Adipose tissue (tissue), 3 donors: ENCODE data around the gene TANC1. TPM values are rescaled to one million over a fixed set of nuclear protein-coding genes. Genes with fewer than 3 reads are reported as not detected.

Experiments
- H3K27ac ChIP-seq: one replicate; pipeline ENCODE4 v1.5.1; 2013; ENCODE audit warnings: low read depth, low read length
- WGBS, 3 donors: extraction: QIAGEN DNeasy Blood & Tissue Kit; methylation state at CpG; one replicate each; pipeline ENCODE4 v1.1.7; 2013; 5-methylcytosine and 5-hydroxymethylcytosine counted together
- polyA plus RNA-seq, 3 donors: library from polyadenylated mRNA; stranded (reverse); fragments of 200-250 nt; gene quantifications; one replicate each; pipeline ENCODE4 v1.2.3, GENCODE V29; 2013
- donor health status: healthy with polysubstance abuse.
- donor health status: Bipolar disorder and iron deficiency.
- donor health status: healthy.

TANC1 gene
- polyA plus RNA-seq, 3 donors, result 4.9 to 10.1 (median 8.4) TPM

DNA sequence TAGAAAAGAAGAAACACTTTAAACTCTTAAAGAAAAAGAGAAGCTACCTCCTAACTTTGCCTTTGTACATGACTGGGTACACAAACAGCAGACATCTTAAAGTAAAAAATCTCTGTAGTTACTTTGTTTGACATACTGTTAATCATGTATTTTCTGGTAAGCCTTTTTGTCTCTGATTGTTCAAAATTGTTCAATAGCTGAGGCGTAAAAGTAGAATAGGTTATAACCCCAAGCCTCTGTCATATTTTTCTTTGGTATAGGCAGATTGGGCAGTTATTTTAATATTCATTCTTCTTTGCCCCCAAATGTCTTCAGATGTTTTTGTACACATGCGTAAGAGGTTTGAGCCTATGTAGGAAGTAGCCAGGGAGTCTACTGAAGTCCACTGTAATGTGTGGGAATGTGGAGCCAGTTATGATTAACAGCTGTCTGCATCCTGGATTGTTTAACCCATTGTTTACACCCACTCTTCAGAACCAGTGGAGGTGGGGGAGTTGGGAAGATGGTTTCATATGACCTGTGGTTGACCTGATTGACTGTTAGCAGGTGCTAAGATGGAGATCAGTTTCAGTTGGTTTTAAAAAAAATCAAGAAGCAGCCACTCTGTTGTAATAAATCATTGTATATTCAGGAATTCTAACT, 150.5 kb downstream of the TANC1 start:
- H3K27ac ChIP-seq, result no peak overlapping the region
- WGBS, 3 donors, result 83 to 87% (median 84%) methylated on average over 2 of the region's 2 CpGs

DNA sequence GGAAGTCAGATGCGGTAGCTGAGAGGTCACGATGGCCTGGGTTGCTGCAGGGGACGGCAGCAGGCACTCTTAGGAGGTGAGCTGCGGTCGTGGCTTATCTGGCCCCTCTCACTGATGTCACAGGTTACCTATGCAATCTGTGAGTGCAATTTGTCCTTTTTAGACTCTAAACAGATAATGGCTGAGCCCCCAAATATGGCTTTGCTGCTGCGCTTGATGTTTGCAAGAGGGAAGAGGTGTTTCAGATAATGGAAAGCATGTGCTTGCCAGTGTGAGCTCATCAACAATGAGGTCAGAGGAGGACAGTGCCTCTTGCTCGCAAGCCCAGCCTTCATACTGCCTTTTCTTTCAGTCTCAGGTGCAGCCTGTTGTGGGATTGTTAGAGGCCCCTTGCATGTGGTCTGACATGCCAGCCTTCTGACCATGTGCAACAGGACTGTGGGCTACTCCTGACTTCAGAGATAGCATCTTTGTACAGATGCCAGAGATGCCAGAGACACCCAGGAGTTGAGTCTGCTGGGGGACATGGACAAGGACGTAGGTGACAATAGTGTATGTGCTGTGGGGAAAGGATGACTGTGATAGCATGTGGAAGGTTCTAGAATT, 151.3 kb downstream of the TANC1 start:
- 85 to 92% (median 89%) methylated on average over 8 of the region's 8 CpGs for WGBS, 3 donors
- no peak overlapping the region for H3K27ac ChIP-seq

DNA sequence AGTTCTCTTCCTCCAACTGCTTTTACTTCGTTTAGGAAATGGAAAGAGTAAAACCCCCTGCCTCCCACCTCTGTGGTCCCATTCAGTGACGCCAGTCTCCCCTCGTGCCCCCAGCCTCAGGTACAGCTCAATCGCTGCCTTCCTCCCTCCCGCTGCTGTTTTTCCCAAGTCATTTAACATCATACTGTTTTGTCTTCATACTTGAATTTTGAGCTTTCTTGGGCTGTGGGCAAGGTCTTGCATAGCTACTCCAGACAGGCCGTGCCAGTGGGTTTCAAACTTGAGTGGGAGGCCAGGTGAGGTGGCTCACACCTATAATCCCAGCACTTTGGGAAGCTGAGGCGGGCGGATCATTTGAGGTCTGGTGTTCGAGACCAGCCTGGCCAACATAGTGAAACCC, 155.3 kb downstream of the TANC1 start:
- no peak overlapping the region for H3K27ac ChIP-seq
- WGBS, 3 donors, result 89 to 92% (median 91%) methylated on average over 9 of the region's 9 CpGs

DNA sequence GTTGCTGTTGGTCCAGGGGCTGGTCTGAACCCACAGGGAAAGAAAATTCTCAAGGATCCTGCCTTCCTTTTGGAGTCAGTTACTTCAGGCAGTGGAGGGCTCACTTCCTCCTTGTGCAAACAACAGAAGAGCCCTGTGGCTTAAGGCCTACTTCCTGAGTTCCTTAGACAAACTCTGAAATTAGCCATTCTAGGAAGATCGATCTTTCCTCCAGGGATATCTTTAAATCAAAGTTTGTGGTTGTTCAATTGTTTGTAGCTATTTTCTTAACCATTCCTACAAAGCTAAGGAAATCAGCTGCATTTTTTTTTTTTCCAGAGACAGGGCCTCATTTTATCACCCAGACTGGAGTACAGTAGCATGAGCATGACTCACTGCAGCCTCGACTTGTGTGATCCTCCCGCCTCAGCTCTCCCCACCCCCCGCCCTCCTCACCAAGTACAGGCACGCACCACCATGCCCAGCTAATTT, 156.0 kb downstream of the TANC1 start:
- no peak overlapping the region for H3K27ac ChIP-seq
- 21 to 50% (median 24%) methylated on average over 5 of the region's 5 CpGs for WGBS, 3 donors

DNA sequence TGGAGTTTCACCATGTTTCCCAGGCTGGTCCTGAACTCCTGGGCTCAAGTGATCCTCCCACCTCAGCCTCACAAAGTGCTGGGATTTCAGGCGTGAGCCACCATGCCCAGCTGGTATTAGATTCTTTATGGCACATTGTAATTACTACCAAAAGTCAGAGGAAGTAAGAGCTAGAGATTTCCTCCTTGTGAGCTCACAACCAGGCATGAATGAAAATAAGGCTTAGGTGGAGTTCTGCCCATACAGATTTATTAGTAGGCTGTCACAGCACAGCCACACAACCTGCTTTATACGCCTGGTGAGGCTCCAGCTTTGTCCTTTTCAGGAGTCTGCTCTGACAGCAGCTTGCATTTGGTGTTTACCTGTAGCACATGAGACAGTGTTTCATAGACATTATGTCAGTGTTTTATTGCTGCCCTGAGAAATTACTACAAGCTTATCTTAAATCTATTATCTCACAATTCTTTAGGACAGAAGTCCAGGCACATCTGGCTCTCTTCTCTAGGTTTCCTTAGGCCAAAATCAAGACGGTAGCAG, 156.6 kb downstream of the TANC1 start:
- no peak overlapping the region for H3K27ac ChIP-seq
- 53 to 66% (median 63%) methylated on average over 3 of the region's 3 CpGs for WGBS, 3 donors

DNA sequence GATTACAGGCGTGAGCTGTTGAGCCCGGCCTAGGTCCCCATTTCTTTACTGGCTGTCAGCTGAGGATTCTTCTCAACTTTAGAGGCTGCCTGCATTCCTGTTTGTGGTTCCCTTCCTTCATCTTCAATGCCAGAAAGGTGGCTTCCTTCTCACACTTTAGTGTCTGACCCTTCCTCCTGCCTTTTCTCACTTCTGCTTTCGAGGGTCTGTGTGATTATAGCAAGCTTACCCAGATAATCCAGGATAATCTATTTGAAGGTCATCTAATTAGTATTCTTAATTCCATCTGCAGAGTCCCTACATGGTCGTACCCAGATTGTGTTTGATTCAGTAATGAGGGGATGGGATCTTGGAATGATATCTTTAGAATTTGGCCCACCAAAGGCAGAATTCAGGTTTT, 157.4 kb downstream of the TANC1 start:
- 80 to 91% (median 88%) methylated on average over 4 of the region's 4 CpGs for WGBS, 3 donors
- no peak overlapping the region for H3K27ac ChIP-seq

DNA sequence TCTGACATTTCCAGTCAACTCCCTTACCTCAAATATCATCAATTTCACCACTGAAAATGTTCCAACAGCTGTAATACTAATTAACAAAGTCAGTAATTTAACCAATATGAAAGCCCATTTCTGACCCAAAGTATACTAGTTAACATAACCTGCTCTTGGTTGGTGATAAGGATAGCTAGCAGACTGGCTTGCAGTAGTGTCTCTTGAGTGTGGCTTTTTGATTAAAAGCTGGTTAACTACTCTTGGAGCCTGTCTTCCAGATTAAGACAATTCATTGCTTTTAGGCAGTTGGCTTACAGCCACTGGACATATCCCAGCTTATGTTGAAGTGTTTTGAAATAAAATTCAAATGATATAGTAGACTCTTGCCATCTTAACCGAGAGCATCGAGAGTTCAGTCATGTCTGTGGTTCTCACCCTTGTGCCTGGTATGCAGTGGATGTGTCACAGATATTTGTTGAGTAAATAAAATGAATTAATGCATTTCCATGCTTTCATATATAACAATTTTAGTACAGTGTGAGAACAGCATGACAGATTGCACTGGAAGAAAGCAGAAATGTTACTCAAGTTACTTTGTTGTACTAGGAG, 158.1 kb downstream of the TANC1 start:
- H3K27ac ChIP-seq, result no peak overlapping the region
- WGBS, 3 donors, result 64 to 87% (median 78%) methylated on average over 2 of the region's 2 CpGs

DNA sequence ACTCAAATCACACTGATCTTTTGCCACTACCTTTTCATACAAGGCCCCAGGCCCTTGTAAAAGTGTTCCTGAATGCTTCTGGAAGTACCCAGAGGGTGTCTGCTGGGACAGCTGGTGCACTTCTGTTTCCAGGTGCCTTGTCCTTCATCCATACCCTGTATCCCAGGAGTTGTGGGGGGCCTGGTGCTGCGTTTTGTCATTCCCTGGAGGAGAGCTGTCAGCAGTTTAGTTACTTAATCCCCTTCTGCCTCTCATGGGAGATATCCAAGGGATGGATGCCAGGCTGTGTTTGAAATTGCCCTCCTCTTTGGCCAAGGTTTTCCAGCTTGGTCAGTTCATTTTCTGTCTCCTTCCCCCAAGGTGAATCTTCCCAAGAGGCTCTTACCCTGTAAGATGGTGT, 159.8 kb downstream of the TANC1 start:
- no peak overlapping the region for H3K27ac ChIP-seq
- WGBS, 3 donors, result 71 to 87% (median 76%) methylated on average over 1 of the region's 1 CpG

DNA sequence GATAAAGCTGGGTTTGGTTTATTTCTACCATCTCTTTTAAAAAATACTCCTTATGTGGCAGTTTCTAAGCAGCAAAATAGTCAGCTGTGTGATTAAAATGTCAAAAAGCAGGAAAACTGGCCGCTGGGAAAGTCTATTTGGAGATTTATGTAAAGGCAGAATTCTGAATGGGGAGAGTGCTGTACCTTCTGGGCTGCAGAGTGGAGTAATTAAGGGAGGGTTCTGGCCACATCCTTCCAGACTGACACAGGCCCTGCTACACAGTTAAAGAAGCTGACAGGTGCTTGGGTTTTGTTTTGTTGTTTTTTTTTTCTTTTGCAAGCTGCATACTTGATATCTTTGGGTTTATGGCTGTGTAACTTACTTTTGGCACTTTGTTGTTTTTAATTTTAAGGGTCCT, 160.8 kb downstream of the TANC1 start:
- 44 to 72% (median 65%) methylated on average over 1 of the region's 1 CpG for WGBS, 3 donors
- H3K27ac ChIP-seq, result no peak overlapping the region

DNA sequence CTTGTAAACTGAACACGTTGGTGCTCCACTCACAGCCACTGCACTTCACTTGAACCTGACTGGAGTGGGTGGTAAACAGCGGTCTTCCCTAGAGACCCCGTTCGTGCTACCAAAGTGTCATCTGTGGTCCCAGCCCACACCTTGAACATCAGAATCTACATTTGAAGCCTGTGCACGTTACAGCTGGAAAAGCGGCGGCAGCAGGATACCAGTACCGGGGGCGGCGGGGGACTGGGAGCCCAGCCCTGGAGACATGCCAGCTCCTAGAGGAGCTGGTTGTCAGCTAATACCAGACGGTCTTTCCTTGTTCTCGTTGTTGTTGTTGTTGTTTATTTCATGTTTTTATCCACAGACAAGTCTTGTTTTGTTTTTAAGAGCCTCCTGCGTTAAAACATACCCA, 161.4 kb downstream of the TANC1 start:
- H3K27ac ChIP-seq, result no peak overlapping the region
- WGBS, 3 donors, result 39 to 76% (median 49%) methylated on average over 13 of the region's 13 CpGs

DNA sequence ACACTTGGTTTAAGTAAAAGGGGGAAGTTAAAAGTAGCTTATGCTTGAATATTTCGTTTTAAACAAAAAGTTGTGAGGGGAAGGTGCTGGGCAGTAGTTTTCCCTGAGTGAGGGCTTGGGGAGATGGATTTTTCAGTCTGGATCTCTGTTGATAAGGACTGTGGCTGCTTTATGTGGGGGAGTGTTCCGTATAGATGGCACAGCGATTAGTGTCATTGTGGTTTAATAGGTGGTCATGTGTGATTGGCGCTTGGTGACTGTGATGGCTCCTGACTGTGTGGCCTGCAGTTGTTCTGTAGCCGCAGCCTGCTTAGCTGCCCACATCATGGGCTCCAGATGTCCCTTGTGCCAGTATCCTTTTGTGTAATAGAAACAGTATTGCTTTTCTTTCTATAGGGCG, 161.9 kb downstream of the TANC1 start:
- no peak overlapping the region for H3K27ac ChIP-seq
- WGBS, 3 donors, result 59 to 83% (median 59%) methylated on average over 6 of the region's 6 CpGs

DNA sequence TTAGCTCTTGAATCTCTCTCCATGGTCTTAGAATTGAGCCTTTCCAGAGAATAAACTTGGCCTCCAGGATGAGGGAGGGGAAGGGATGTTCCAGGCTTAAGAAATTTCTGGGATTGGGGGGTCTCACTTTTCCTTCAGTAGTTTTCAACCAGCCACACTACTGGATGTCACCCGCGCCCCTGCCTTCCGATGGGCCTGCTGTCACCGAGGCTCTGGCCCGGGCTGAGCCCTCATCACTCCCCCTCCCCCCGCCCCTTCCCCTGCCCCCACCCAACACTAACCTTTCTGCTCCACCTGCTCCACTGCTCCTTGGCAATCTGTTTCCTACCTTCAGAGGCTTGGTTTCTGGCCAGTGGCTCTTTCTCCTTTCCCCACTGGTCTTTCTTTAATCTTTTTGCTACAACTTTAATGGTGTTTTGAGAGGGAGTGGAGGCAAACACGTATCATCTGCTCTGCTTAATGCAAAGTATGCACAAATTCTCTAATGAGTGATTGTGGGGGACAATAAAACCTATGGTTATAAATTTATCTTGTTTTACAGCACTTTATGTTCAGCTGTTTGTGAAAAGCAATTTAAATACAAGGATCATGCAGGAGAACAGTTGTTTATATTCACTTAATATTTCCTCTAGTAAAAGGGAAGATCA, 162.9 kb downstream of the TANC1 start:
- WGBS, 3 donors, result 90 to 96% (median 94%) methylated on average over 5 to 7 of the region's 7 CpGs
- H3K27ac ChIP-seq, result no peak overlapping the region

DNA sequence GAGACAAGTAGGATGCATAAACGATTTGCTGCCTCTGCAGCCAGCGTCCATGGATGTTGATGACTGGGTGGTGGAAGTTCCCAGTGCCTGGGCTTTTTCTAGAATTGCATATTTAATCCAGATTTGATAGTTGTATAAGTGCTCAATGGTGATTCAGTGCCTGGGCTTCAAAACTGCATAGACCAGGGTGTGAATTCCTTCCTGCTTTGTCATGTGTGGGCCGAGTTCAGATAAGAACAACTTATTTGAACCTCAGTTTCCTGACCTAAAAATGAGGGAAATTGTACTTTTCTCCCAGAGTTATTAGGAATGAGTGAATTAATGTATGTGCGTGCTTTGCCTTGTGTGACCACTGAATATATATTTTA, 163.5 kb downstream of the TANC1 start:
- 43 to 66% (median 45%) methylated on average over 4 of the region's 4 CpGs for WGBS, 3 donors
- H3K27ac ChIP-seq, result no peak overlapping the region

DNA sequence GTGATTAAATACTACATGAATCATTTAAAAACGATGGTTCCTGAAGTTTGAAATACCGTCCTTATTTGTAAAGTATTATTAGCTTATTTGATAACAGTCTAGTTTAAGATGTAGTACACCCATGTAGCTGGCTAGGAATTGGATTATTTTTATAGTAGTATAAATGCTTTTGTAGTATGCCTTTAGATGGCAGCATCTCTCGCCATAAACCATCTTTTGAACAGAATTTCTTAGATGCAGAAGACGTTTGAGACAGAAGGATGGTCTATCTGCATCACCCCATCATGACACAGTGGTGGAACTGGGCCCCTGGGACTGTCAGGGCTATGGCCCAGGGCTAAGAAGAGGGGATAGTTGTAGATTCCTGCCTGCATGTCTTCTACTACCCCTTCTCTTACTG, 165.4 kb downstream of the TANC1 start:
- WGBS, 3 donors, result 34 to 44% (median 36%) methylated on average over 4 of the region's 4 CpGs
- H3K27ac ChIP-seq, result no peak overlapping the region

DNA sequence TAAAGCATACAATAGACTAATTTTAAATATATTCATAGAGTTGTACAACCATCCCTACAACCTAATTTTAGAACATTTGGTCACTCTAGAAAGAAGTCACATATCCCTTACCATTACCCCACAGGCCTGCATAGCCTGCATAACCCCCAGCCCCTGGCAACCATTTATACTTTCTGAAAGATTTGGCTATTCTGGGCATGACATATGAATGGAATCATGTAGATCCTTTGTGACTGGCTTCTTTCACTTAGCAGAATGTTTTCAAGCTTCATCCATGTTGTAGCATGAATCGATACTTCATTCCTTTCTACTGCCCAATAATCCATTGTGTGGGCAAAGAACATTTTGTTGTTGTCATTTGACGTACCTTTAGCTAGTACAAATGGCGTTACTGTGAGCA, 166.5 kb downstream of the TANC1 start:
- 82 to 91% (median 87%) methylated on average over 3 of the region's 3 CpGs for WGBS, 3 donors
- no peak overlapping the region for H3K27ac ChIP-seq

DNA sequence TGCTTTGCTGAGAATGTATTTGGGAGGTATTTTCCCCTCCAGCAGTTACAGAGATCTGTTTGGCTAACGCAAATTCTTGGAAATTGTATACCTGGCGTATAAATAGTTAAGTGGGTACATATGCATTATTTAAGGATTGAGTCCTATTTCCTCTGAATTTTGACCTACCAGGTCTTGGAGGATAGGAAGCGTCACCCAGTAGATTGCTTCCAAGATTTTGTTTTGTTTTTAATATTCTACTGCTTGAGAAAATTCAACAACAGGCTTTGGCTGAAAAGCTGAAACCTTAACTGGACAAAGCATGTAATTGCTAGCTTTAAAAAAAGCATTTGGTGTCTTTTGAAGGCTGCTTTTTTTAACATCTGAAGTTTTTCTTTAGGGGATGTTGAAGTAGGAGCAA, 168.0 kb downstream of the TANC1 start:
- no peak overlapping the region for H3K27ac ChIP-seq
- WGBS, 3 donors, result 68 to 91% (median 75%) methylated on average over 3 of the region's 3 CpGs

DNA sequence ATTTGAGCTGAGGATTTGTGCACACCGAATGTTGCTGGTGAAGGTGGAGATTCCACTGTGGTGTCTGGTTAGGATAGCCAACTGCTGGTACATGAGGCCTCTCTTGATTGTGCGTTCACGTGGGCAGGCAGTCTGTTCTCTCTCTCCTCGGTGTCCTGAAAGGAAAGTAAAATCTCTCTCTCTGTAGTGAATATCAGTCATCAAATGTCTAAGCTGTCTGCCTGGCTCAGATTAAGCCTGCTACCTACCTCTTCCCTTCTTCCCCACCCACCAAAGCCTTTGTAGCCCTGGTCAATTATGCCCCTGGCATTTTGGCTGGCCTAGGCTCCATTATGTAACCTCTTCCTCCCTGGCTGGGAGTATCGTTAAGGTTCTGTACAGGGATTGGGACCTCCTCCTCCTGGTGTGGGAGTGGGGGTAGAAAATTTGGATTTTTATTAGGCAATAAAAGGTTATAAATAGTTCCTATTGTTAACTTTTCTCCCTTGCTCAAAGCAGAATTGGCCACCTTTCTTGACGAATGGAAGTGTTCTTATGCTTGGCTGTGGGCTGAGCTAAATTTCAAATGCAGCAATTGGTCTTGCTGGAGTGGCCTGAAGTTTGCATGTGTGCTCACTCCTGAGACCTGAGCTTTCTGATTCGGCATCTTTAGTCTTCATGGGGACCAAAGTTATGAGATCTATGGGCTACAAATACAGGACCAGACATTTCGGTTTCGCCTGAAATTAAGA, 169.2 kb downstream of the TANC1 start:
- 69 to 85% (median 73%) methylated on average over 9 of the region's 9 CpGs for WGBS, 3 donors

DNA sequence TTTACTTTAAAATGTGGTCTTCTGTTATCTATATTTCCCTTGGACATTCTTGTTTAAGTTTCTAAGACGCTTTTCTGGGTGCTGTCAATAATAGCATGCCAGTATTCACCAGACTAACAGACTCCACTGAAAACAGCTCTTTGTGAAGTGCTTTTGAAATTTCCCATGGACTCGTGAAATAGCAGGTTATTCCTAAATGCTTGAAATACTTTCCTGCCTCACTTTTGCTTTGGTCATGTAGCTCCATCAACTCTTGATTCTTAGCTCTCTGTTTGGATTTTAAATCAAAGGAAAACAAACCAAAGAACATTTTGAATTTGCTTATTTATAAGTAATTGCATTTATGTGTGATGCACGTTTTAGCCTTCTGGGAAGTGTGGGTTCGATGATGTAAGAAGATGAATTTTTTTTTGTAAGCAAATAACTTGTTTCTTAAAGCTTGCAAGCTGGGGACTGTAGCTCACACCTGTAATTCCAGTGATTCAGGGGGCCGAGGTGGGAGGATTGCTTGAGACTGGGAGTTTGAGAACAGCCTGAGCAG, 170.3 kb downstream of the TANC1 start:
- H3K27ac ChIP-seq, result no peak overlapping the region
- 79 to 85% (median 84%) methylated on average over 5 of the region's 5 CpGs for WGBS, 3 donors

More for the DNA sequence above, 169.2 kb downstream of the TANC1 start:
- H3K27ac ChIP-seq, result no peak overlapping the region
